Astrocyte (in vitro differentiated cells and primary cell): ENCODE measurements around the gene SLC35A2. TPM values are rescaled to one million over a fixed set of nuclear protein-coding genes. Genes with fewer than 3 reads are reported as not detected.

Experiments used
- DNase-seq: peaks from one replicate; pipeline ENCODE4 v3.0.0-alpha.2; 2010; ENCODE audit warnings: low read depth
- FAIRE-seq: peaks from 2 replicates; lab custom pipeline; 2011; peaks lifted over from hg19 to GRCh38; lab: Jason Lieb, UNC
- H2AFZ ChIP-seq: 2 replicates; pipeline ENCODE4 v1.6.0; 2012; ENCODE audit warnings: low read depth, low read length, inconsistent platforms
- H3K27ac ChIP-seq: 2 replicates; pipeline ENCODE4 v1.5.1; 2011; ENCODE audit warnings: low read depth, low read length, inconsistent platforms
- H3K27me3 ChIP-seq: 2 replicates; pipeline ENCODE4 v1.6.0; 2011; ENCODE audit warnings: low read length, inconsistent platforms; ENCODE audit not compliant: insufficient read depth
- H3K36me3 ChIP-seq: 2 replicates; pipeline ENCODE4 v1.5.1; 2011; ENCODE audit warnings: low read length, inconsistent platforms; ENCODE audit not compliant: insufficient read depth
- H3K4me1 ChIP-seq: 2 replicates; pipeline ENCODE4 v1.5.1; 2011; ENCODE audit warnings: low read length, inconsistent platforms; ENCODE audit not compliant: insufficient read depth
- H3K4me2 ChIP-seq: 2 replicates; pipeline ENCODE4 v1.6.0; 2012; ENCODE audit warnings: low read length, inconsistent platforms
- H3K4me3 ChIP-seq: 2 replicates; pipeline ENCODE4 v1.5.1; 2011; ENCODE audit warnings: low read depth, mild to moderate bottlenecking, low read length, inconsistent platforms; ENCODE audit not compliant: insufficient read depth
- H3K79me2 ChIP-seq: 2 replicates; pipeline ENCODE4 v1.6.0; 2012; ENCODE audit warnings: mild to moderate bottlenecking, low read length, inconsistent platforms; ENCODE audit not compliant: insufficient read depth
- H3K9ac ChIP-seq: 2 replicates; pipeline ENCODE4 v1.6.0; 2012; ENCODE audit warnings: mild to moderate bottlenecking, low read length, inconsistent platforms
- H3K9me3 ChIP-seq: 2 replicates; pipeline ENCODE4 v1.5.1; 2012; ENCODE audit warnings: low read depth, mild to moderate bottlenecking, low read length, inconsistent platforms; ENCODE audit not compliant: insufficient read depth
- H4K20me1 ChIP-seq: 2 replicates; pipeline ENCODE4 v1.6.0; 2012; ENCODE audit warnings: low read length, inconsistent platforms; ENCODE audit not compliant: insufficient read depth
- H3K27ac Mint-ChIP-seq: one replicate; pipeline ENCODE4 v1.8.0; 2021; ENCODE audit warnings: mild to moderate bottlenecking, mixed read lengths; ENCODE audit not compliant: unreplicated experiment
- H3K27me3 Mint-ChIP-seq: one replicate; pipeline ENCODE4 v1.8.0; 2021; ENCODE audit warnings: low read depth, mixed read lengths; ENCODE audit not compliant: unreplicated experiment
- H3K36me3 Mint-ChIP-seq: one replicate; pipeline ENCODE4 v1.8.0; 2021; ENCODE audit warnings: low read depth, mixed read lengths; ENCODE audit not compliant: unreplicated experiment
- H3K4me1 Mint-ChIP-seq: one replicate; pipeline ENCODE4 v1.8.0; 2021; ENCODE audit warnings: low read depth, mixed read lengths; ENCODE audit not compliant: unreplicated experiment
- H3K4me3 Mint-ChIP-seq: one replicate; pipeline ENCODE4 v1.8.0; 2021; ENCODE audit warnings: mild to moderate bottlenecking, moderate library complexity, mixed read lengths; ENCODE audit not compliant: unreplicated experiment
- H3K9me3 Mint-ChIP-seq: one replicate; pipeline ENCODE4 v1.8.0; 2021; ENCODE audit warnings: mild to moderate bottlenecking, mixed read lengths; ENCODE audit not compliant: unreplicated experiment
- CTCF ChIP-seq: IDR thresholded peaks from 2 replicates; pipeline ENCODE4 v1.5.1; 2011; ENCODE audit warnings: low read depth, mild to moderate bottlenecking, inconsistent platforms, low read length, moderate library complexity; ENCODE audit not compliant: insufficient read depth
- EZH2 ChIP-seq: IDR thresholded peaks from 2 replicates; pipeline ENCODE4 v1.6.1; 2012; ENCODE audit warnings: mild to moderate bottlenecking, low read length, inconsistent platforms; ENCODE audit not compliant: insufficient read depth
- total RNA-seq: library from RNA; stranded (reverse); gene quantifications from 2 replicates; pipeline ENCODE4 v1.2.1, GENCODE V29; 2021

SLC35A2 gene
- total RNA-seq, 1 donor from 2014 or later, result 54.3 TPM

- H3K4me2 ChIP-seq, result no peak overlapping the region
- H3K36me3 Mint-ChIP-seq, result peaks cover 9% of the 10 kb centered on the region
- no peak for DNase-seq
- TF ChIP-seq EZH2 (no peak), CTCF (no peak)
- no peak overlapping the region for H3K27ac Mint-ChIP-seq
- H3K27ac ChIP-seq, result no peak overlapping the region
- peaks cover 2% of the 10 kb centered on the region for H3K4me1 Mint-ChIP-seq
- no peak overlapping the region for H3K9ac ChIP-seq
- H3K4me1 ChIP-seq, result no peaks in the 10 kb centered on the region
- H3K27me3 ChIP-seq, result no peaks in the 10 kb centered on the region
- FAIRE-seq, result no peak
- peaks cover 33% of the 10 kb centered on the region for H4K20me1 ChIP-seq
- H3K27me3 Mint-ChIP-seq, result no peaks in the 10 kb centered on the region
- H3K4me3 Mint-ChIP-seq, result no peak overlapping the region
- peaks cover 7% of the 10 kb centered on the region for H3K36me3 ChIP-seq
- no peaks in the 10 kb centered on the region for H3K9me3 ChIP-seq
- H2AFZ ChIP-seq, result no peak overlapping the region
- no peaks in the 10 kb centered on the region for H3K9me3 Mint-ChIP-seq
- H3K79me2 ChIP-seq, result peaks cover 32% of the 10 kb centered on the region
- no peak overlapping the region for H3K4me3 ChIP-seq
Observed at GRCh38 chrX:48904626-48905025, 6.8 kb downstream of the SLC35A2 start.

GRCh38 chrX:48904180-48904579 is 7.3 kb downstream of the SLC35A2 start:
- no peaks in the 10 kb centered on the region for H3K9me3 Mint-ChIP-seq
- H3K27ac ChIP-seq, result no peak overlapping the region

More at GRCh38 chrX:48904180-48904579, 7.3 kb downstream of the SLC35A2 start:
- TF ChIP-seq EZH2 (no peak), CTCF (no peak)
- Histone ChIP-seq H3K4me3 (no peak overlapping the region), H3K27me3 (no peaks in the 10 kb centered on the region), H2AFZ (no peak overlapping the region), H3K9ac (no peak overlapping the region), H3K4me1 (no peaks in the 10 kb centered on the region), H4K20me1 (peaks cover 30% of the 10 kb centered on the region), H3K4me2 (no peak overlapping the region), H3K9me3 (no peaks in the 10 kb centered on the region), H3K36me3 (peaks cover 5% of the 10 kb centered on the region), H3K79me2 (peaks cover 32% of the 10 kb centered on the region)
- Mint-ChIP-seq H3K4me3 (no peak overlapping the region), H3K36me3 (peaks cover 9% of the 10 kb centered on the region), H3K27me3 (no peaks in the 10 kb centered on the region), H3K27ac (peak overlapping the region; percentile 62), H3K4me1 (peaks cover 5% of the 10 kb centered on the region)
- no peak for FAIRE-seq
- DNase-seq, result no peak
